HG02763 (cell line): Measurements from ENCODE around the gene LHFPL3.
"Not testable (repeated sequence)": the region's sequence is repeated elsewhere in the genome, so short reads cannot be mapped to it uniquely, and the experiment has no call there.

ENCODE experiments used
- ATAC-seq: cut with Tn5 transposase; IDR thresholded peaks from one replicate; pipeline ENCODE4 v1.9.1; 2021; ENCODE audit warnings: mild to moderate bottlenecking, moderate library complexity; ENCODE audit not compliant: unreplicated experiment

LHFPL3 gene

GRCh38 chr7:104563350-104563901 is 235.0 kb downstream of the LHFPL3 start:
- not testable (repeated sequence) for ATAC-seq

DNA sequence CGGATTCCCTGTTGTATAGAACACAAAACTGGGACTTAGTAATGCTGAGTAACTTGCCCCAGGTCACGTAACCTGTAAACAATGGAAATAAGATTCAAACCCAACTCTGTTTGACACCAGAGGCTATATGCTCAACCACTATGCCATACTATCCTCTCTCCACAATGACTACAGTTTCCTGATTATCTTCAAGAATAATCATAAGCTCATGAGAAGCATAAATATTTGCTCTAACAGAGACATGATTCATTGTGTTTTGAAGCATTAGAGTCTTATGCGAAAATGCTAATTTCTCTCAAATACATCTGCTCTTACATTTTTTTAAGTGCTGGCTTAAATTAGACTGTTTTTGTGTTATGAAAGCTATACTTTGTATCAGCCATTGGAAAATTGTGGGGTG is 241.3 kb downstream of the LHFPL3 start:
- no peak for ATAC-seq

DNA sequence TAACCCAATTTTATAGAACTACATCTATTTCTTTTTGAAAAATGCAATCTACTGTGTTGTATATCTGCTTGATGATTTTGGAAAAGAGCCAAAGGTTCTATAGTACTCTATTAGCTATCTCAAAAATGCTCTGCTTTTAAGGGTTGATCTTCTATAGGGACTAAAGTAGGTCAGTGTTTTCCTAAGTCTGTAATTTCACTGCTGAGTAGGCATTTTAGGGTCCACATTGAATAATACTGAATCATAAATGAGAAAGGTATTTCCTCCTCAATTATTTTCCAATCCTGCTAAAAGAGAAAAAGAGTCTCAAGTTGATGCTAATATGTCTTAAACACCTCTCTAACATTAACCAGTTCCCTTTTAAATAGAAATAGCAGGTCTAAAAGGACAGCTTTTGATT is 244.2 kb downstream of the LHFPL3 start:
- no peak for ATAC-seq

GRCh38 chr7:104584620-104585019 is 256.2 kb downstream of the LHFPL3 start:
- no peak for ATAC-seq

GRCh38 chr7:104595591-104595990 is 267.2 kb downstream of the LHFPL3 start:
- ATAC-seq, result not testable (repeated sequence)

DNA sequence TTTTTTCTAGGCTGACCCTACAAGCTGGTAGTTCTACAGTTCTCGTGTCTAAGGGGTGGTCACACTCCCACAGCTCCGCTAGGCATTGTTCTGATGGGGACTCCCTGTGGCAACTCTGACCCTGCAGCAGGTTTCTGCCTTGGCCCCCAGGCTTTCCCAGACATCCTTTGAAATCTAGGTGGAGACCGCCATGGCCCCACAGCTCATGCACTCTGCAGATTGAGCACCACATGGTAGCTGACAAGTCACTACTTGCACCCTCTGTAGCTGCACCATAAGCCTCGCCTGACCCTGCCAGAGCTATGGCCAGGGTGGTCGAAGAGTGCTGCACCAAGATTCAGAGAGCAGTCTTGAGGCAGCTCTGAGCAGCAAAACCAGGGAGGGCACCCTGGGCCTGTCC is 275.6 kb downstream of the LHFPL3 start:
- ATAC-seq, result no peak

DNA sequence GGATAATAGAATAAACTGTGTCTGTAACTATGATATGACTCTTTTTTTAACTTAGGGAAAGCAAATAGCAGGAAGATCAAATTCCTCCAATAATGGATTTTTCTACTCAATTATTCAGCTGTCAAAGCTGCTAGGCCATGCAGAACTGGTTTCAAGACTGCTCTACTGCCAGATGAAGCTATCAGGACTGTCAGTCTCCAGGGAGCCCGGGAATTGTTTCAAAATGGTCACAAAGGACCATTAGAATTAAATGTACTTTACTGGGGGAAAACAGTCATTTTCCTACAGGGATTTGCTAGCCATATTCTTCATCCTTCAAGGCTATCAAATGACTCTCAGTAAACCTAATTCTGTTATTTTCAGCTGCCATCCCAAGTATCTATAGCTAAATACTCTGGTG is 276.3 kb downstream of the LHFPL3 start:
- ATAC-seq, result no peak

DNA sequence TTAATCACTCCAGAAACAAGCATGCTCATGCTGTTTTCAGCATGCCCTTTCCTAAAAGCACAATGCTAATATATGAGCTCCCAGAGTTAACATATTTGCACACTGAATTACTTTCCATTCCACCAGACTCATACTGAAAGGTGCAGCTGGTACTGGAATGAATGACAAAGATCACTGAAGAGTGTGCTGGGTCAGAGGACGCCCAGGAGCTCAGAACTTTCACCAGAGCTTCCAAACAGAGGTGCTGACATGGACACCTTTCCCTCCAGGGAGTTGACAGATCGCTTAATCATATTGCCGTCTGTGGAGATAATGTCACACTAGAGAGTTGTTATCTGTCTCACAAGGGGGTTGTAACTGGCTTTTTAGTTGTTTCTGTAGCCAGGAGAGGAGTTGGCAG is 292.9 kb downstream of the LHFPL3 start:
- ATAC-seq, result no peak

DNA sequence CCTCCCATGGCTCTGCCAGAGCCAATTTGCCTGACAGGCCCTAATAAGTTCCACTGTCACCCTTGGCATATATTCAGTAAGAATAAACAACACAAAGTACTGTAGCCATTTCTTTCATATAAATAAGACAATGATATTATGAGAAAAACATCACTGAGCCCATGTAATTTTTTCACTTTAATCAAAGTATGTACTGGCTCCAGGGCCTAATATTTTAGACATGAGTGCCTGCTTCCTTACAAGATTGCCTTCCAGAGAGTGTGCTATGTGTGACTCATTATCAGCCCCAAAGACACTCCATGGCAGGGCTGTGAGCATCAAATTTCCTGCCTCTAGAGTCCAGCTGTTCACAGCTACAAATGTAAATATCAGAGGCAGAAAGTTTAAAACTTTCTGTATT is 297.6 kb downstream of the LHFPL3 start:
- no peak for ATAC-seq

DNA sequence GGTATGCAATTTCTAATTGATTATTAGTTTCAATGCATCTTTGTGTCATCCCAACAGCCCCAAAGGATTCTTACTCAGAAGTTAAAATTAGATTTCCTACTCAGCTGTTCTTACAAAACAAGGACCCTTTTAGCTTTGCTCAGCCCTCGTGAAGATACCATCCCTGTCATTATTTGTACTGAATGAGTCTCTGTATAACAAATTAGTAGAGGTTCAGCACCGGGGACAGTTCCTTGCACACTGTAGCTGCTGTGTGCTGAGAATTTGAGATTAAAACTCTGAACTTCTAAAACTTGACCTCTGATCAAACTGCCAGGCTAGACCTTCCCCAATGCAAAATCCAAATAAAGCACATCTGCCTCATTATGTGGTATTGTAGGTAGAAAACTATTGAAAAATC is 299.1 kb downstream of the LHFPL3 start:
- no peak for ATAC-seq

DNA sequence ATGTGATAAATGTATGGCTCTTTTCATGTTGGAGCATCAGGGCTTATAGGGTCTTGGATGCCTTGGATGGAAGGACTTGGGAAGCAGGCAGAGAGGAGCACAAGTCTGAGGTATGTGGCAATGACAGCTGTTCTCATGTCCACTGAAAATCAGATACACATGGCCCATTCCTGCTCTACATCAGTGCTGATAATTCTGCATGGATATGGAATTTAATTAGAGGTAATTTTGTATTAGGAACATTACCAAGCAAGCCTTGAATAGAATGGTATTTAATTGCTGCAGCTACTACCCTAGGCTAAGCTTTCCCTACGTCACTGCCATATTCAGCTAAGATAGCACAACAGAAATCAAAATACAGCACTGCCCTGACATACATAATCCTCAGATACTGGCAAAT is 299.6 kb downstream of the LHFPL3 start:
- no peak for ATAC-seq

DNA sequence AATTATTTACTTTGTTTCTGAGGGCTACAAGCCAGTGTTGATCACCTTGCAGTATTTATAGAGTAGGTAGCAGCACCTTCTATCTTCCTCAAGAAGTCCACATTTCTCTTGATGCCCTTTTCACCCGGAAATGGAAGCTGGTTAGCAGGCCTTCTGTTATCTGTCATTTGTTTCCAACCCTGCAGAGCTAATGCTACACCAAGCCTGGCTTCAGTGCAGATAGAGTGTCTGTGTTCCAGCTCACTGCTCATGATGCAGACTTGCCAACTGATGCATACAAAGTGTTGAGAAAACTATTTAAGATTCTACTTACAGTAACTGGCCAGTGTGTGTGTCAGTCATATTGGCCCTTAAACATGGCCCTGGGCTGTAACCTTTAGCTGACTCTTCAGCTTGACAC is 301.0 kb downstream of the LHFPL3 start:
- ATAC-seq, result no peak

- no peak for ATAC-seq
Observed at GRCh38 chr7:104640506-104640905, 312.1 kb downstream of the LHFPL3 start.

DNA sequence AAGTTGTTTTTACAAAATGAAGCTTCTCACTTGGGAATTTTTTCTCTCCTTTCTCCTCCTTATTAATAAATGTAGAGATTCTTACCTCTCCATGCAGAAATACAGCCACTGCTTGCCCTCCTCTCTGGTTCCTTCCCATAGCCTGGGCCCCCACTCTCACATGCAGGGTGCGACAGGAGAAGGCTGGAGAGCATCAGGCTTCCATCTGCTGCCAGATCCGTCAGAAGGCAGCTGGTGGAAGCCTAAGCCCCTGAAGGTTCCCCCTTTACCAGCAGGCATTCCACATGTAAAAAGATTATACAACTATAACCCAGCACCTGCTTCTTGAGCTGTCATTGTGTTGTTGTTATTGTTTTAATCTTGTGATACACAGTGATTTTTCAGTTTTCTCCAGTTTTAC is 314.2 kb downstream of the LHFPL3 start:
- ATAC-seq, result no peak

DNA sequence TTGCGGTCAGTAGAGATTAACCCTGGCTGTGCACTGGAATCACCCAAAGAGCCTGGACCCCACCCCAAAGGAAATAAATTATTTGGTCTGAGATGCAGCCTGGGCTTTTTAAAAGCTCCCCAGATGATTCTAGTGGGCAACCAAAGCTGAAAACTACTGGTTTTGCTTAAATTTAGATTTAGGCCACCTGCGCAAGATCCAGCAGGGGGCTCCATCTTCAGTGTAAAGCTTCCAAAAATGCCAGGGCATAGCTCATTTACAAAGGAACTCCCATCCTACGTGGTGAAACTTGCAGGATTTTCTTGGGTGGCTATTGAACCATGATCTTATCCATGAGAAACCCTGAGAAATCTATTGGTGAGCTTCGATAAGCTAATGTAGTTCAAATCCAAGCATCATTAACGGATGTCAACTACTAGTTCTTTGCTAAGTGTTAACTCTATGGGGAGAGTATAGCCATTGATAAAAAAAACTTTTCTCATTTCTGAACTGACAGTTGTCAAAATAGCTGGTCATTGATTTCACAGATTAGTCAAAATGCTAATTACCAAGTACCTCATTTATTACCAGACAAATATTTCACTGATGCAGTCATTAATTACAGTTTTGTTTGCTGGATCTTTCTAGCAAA is 315.3 kb downstream of the LHFPL3 start:
- no peak for ATAC-seq

GRCh38 chr7:104650991-104651640 is 322.7 kb downstream of the LHFPL3 start:
- ATAC-seq, result no peak

DNA sequence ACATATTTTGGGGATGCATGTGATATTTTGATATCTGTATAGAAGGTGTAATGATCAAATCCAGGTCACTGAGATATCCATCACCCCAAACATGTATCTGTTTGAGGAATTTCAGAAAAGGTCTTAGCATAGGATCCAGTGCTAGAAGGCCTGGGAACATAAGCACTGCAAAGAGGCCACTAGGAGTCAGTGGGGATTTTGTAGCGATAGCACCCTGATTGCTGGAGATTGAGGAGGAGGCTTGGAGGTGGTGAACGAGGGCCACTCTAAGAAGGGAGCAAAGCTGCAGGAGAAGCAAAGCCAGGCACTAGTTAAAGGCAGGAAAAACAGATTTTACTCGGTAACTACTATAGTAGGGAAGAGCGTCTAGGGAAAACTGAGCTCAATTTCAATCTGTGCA is 324.0 kb downstream of the LHFPL3 start:
- no peak for ATAC-seq

DNA sequence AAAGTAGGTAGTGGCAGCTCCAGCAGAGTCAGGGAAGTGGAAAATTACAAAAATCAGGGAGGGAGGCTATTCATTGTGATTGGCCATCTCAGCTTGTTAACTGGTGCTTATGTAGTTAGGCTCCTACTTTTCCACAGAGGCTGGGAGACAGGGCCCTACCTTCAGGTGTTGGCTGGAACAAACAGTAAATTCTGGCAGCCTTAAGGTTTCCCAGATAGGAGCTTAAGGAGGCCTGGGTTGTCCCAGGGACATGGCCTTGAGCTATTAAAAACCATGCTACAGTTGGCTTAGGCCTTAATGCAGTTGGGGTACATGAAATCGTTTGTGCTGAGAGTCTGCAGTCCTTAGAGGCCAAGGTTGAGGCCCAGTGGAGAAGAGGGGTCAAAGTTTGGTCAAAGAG is 324.5 kb downstream of the LHFPL3 start:
- ATAC-seq, result no peak

- ATAC-seq, result no peak
Observed at GRCh38 chr7:104653825-104654401, 325.5 kb downstream of the LHFPL3 start.

- no peak for ATAC-seq
Observed at GRCh38 chr7:104655592-104655991, 327.2 kb downstream of the LHFPL3 start.

GRCh38 chr7:104656467-104656866 is 328.1 kb downstream of the LHFPL3 start:
- ATAC-seq, result no peak

GRCh38 chr7:104657134-104657533 is 328.7 kb downstream of the LHFPL3 start:
- no peak for ATAC-seq
